GM18951 (cell line): ENCODE results near the gene CDT1.

Experiments used
- POLR2A ChIP-seq: IDR thresholded peaks from 4 replicates; pipeline ENCODE4 v1.6.1; 2011; ENCODE audit warnings: mild to moderate bottlenecking; ENCODE audit not compliant: insufficient read length, insufficient read depth; ENCODE audit errors: extremely low read depth
- in situ Hi-C: fragments of 300-500 bp; cut with MboI; formaldehyde crosslinking; loops from one replicate; pipeline ENCODE4 v1.12.0; 2022; ENCODE audit warnings: low sequenced_read_pairs, mixed read lengths, inconsistent platforms; ENCODE audit not compliant: unreplicated experiment

CDT1 gene

GRCh38 chr16:88807626-88808453 is 4.3 kb downstream of the CDT1 start:
- in situ Hi-C loops, result loop anchor here (25.0 kb wide), 1 partner anchor 404 kb away; the partner anchor contains the start of genes SLC22A31 and ZNF778
- peak; percentile 10 for TF ChIP-seq POLR2A

- in situ Hi-C loops, result loop anchor here (25.0 kb wide), 1 partner anchor 403 kb away; the partner anchor contains the start of genes SLC22A31 and ZNF778
- TF ChIP-seq POLR2A, result no peak
These were observed 5.6 kb downstream of the CDT1 start for GRCh38 chr16:88809068-88809675.

GRCh38 chr16:88809676-88810165 is 6.1 kb downstream of the CDT1 start:
- in situ Hi-C loops, result loop anchor here (25.0 kb wide), 1 partner anchor 403 kb away; the partner anchor contains the start of genes SLC22A31 and ZNF778
- peak; percentile 41 for TF ChIP-seq POLR2A

GRCh38 chr16:88810166-88810911 is 6.8 kb downstream of the CDT1 start:
- in situ Hi-C loops, result loop anchor here (25.0 kb wide), 1 partner anchor 402 kb away; the partner anchor contains the start of genes SLC22A31 and ZNF778

GRCh38 chr16:88810912-88811768 is 7.6 kb downstream of the CDT1 start:
- in situ Hi-C loops, result loop anchor here (25.0 kb wide), 1 partner anchor 401 kb away; the partner anchor contains the start of genes SLC22A31 and ZNF778
- peak; percentile 66 for TF ChIP-seq POLR2A

More at GRCh38 chr16:88810166-88810911, 6.8 kb downstream of the CDT1 start:
- peak; percentile 6 for TF ChIP-seq POLR2A

DNA sequence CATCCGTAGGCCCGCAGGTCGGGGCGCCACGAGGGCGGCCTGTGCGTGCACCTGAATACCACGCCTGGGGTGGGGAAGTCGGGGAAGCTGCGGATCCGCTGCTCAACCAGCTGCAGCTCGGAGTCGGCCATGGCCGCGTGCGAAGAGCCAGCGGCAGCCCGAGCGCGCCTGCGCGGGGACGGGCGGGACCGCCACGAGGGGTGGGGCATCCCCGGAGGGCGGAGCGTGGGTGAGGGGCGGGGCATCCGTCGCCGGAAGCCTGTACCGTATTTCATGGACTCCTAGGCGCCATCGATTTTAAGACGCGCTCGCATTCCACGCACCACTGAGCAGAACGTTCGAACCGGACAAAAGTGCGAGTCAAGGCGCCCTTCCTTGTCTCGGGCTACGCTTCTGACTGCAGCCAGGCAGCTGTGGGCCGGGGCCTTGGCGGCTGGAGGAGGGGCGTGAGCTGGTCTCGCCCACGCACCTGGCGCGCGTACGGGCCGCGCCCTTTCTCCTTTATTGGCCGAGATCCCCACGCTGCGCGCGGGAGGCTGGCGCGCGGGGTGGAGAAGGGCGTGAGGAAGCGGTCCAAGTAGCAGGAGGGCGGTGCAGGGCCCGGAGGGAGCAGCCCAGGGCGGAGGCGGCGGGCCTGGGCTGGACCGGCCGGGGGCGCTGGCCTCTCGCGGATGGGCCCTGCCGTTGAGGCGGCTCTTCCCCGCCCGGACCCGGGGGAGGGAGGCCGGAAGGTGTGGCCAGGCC is 8.4 kb downstream of the CDT1 start, which contains the start of gene APRT:
Gene APRT, minus strand, starts transcription at position 160 of the 744 bp plus-strand sequence. Its CDS starts 29 bp downstream, at position 131.
- TF ChIP-seq POLR2A, result peak; percentile 93
- in situ Hi-C loops, result loop anchor here (25.0 kb wide), 1 partner anchor 400 kb away; the partner anchor contains the start of genes SLC22A31 and ZNF778

GRCh38 chr16:88812513-88813268 is 9.1 kb downstream of the CDT1 start:
- TF ChIP-seq POLR2A, result no peak
- in situ Hi-C loops, result loop anchor here (25.0 kb wide), 1 partner anchor 400 kb away; the partner anchor contains the start of genes SLC22A31 and ZNF778

DNA sequence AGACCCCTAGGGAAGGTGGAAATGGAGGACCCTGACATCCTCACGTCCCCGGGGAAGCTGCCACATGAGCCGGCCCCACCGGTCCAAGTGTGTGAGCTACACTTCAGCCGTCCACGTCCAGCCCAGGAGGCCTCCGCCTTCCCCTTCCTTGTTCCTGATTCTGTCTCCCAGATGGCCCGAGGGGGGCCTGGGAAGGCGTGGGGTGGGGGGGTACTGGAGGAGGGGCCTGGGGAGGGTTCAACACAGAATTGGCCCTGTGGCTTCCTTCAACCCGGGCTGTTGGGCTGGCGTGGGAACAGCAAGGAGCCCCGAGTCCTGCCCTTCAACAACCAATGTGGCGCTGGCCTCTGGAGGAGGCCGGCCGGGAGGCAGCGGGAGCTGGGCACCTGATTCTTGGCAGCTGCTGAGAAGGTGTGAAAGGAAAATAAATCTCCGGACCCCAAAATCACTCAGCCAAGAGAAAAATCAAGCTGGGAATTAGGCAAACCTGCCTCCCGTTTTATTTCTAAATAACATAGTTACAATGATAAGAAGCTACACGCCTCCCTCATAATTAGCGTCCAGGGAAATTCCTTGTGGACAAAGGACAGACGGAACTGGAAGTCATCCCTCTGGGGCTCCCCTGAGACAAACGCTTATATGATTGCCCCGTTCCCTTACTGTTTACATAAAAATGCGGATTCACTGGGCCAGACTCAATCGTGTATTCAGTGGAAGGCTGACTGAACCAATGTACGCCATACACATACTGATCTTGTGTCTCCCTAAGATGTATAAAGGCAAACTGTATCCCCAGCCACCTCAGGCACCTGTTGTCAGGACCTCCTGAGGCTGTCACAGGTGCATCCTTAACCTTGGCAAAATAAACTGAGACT is 9.9 kb downstream of the CDT1 start:
- in situ Hi-C loops, result loop anchor here (25.0 kb wide), 1 partner anchor 399 kb away; the partner anchor contains the start of genes SLC22A31 and ZNF778

GRCh38 chr16:88814144-88814502 is 10.5 kb downstream of the CDT1 start:
- no peak for TF ChIP-seq POLR2A
- in situ Hi-C loops, result loop anchor here (25.0 kb wide), 1 partner anchor 398 kb away; the partner anchor contains the start of genes SLC22A31 and ZNF778

More for the DNA sequence above, 9.9 kb downstream of the CDT1 start:
- TF ChIP-seq POLR2A, result no peak
